Endodermal cell (in vitro differentiated cells): ENCODE data around the gene OR2D2. TPM values are rescaled to one million over a fixed set of nuclear protein-coding genes. Genes with fewer than 3 reads are reported as not detected.
"Not testable (repeated sequence)": the region's sequence is repeated elsewhere in the genome, so short reads cannot be mapped to it uniquely, and the experiment has no call there.

Source experiments
- DNase-seq: peaks from one replicate; pipeline ENCODE4 v3.0.0-alpha.2; 2017
- H3K27ac ChIP-seq: 2 replicates; pipeline ENCODE4 v1.5.1; 2013; ENCODE audit warnings: mild to moderate bottlenecking, low read depth, low read length, moderate library complexity
- H3K27me3 ChIP-seq: 2 replicates; pipeline ENCODE4 v1.6.1; 2013; ENCODE audit warnings: mild to moderate bottlenecking, low read length, moderate library complexity; ENCODE audit not compliant: insufficient read depth, control insufficient read depth, poor library complexity, severe bottlenecking
- H3K36me3 ChIP-seq: 2 replicates; pipeline ENCODE4 v1.7.0; 2013; ENCODE audit warnings: mild to moderate bottlenecking, low read length, moderate library complexity; ENCODE audit not compliant: control insufficient read depth, insufficient read depth
- H3K4me1 ChIP-seq: one replicate; pipeline ENCODE4 v1.7.0; 2013; ENCODE audit warnings: low read length; ENCODE audit not compliant: control insufficient read depth, insufficient read depth
- H3K4me3 ChIP-seq: 2 replicates; pipeline ENCODE4 v1.5.1; 2013; ENCODE audit warnings: mild to moderate bottlenecking, low read length, moderate library complexity
- H3K9ac ChIP-seq: 2 replicates; pipeline ENCODE4 v1.6.1; 2013; ENCODE audit warnings: mild to moderate bottlenecking, low read length, moderate library complexity; ENCODE audit not compliant: poor library complexity, severe bottlenecking; ENCODE audit errors: extremely low read depth
- H3K9me3 ChIP-seq: 2 replicates; pipeline ENCODE4 v1.6.1; 2013; ENCODE audit warnings: mild to moderate bottlenecking, low read length, moderate library complexity; ENCODE audit not compliant: control insufficient read depth
- H3K27ac Mint-ChIP-seq: 2 replicates; pipeline ENCODE4 v1.8.0; 2020; ENCODE audit warnings: mixed read lengths
- H3K27me3 Mint-ChIP-seq: 2 replicates; pipeline ENCODE4 v1.8.0; 2021; ENCODE audit warnings: mild to moderate bottlenecking, mixed read lengths; ENCODE audit not compliant: insufficient read depth
- H3K36me3 Mint-ChIP-seq: 2 replicates; pipeline ENCODE4 v1.8.0; 2020; ENCODE audit warnings: low read depth, mixed read lengths
- H3K4me1 Mint-ChIP-seq: 2 replicates; pipeline ENCODE4 v1.8.0; 2020; ENCODE audit warnings: mixed read lengths
- H3K4me3 Mint-ChIP-seq: 2 replicates; pipeline ENCODE4 v1.8.0; 2020; ENCODE audit warnings: mild to moderate bottlenecking, moderate library complexity, mixed read lengths
- H3K9me3 Mint-ChIP-seq: 2 replicates; pipeline ENCODE4 v1.8.0; 2020; ENCODE audit warnings: mild to moderate bottlenecking, mixed read lengths
- WGBS, 2 experiments: methylation state at CpG; one replicate each; pipeline versions ENCODE4 v1.1.5 to v1.1.7; 2013; ENCODE audit warnings: missing lambda C conversion rate in 2 of 2, mixed read lengths in 1 of 2; ENCODE audit not compliant: insufficient coverage in 1 of 2, insufficient read length in 1 of 2; 5-methylcytosine and 5-hydroxymethylcytosine counted together
- total RNA-seq, 2 donors: library from RNA; stranded (reverse); fragmentation: NEBNext Ultra II Directional in 1 of 2; extraction: Animal tissue kit (Norgen Biotek cat#: 25700) in 1 of 2; gene quantifications; 2 replicates in 1 of 2; 3 replicates in 1 of 2; pipeline ENCODE4 v1.2.1, GENCODE V29; 2021
- TF ChIP-seq, protein P1 (sequence below): fragments of 200-600 bp; sonication (generic); conservative IDR thresholded peaks from 2 replicates; pipeline ENCODE4 v1.5.0; 2021; ENCODE audit warnings: antibody characterized with exemption, mild to moderate bottlenecking

Gene OR2D2
- total RNA-seq, 2 donors from 2014 or later, result 1.1 TPM; not detected in 1

DNA sequence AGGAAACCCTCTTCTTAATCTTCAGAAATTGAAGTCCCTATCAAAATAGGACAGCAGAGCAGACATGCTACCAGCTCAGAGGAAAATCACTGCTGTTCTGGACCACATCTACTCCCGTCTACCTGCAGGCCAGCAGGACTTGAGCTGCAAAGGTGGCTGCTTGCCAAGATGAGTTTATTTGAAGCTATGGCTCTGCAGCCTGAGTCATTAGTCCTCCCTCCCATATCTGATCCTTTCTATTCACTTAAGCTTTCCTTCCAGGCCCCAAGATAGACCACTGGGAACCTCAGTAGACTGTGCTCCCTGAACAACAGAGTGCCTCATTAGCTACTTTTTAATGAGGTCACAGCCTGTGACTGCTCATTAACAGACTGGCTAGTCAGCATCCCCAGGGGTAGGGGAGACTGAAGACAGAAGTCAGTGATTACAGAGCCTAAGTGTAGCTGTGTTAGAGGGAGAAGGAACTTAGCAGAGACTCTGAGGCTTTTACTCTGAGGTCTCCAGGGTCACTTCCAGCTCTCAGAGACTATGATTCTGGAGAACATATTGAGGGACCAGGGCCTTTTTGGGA, 36.2 kb downstream of the OR2D2 start:
- no peaks in the 10 kb centered on the region for H3K27me3 ChIP-seq
- 100% methylated on average over 1 of the region's 1 CpG; no CpG with 5 or more reads in 1 of the 2 experiments for WGBS, 2 experiments
- DNase-seq, result no peak
- no peak overlapping the region for H3K4me3 ChIP-seq
- no peaks in the 10 kb centered on the region for H3K4me1 ChIP-seq
- H3K9me3 Mint-ChIP-seq, result peaks cover 39% of the 10 kb centered on the region
- TF ChIP-seq, protein P1, sequence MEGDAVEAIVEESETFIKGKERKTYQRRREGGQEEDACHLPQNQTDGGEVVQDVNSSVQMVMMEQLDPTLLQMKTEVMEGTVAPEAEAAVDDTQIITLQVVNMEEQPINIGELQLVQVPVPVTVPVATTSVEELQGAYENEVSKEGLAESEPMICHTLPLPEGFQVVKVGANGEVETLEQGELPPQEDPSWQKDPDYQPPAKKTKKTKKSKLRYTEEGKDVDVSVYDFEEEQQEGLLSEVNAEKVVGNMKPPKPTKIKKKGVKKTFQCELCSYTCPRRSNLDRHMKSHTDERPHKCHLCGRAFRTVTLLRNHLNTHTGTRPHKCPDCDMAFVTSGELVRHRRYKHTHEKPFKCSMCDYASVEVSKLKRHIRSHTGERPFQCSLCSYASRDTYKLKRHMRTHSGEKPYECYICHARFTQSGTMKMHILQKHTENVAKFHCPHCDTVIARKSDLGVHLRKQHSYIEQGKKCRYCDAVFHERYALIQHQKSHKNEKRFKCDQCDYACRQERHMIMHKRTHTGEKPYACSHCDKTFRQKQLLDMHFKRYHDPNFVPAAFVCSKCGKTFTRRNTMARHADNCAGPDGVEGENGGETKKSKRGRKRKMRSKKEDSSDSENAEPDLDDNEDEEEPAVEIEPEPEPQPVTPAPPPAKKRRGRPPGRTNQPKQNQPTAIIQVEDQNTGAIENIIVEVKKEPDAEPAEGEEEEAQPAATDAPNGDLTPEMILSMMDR, result no peak
- peaks cover 6% of the 10 kb centered on the region for H3K4me1 Mint-ChIP-seq
- no peak overlapping the region for H3K27ac ChIP-seq
- H3K27ac Mint-ChIP-seq, result no peak overlapping the region
- H3K36me3 Mint-ChIP-seq, result peaks cover 2% of the 10 kb centered on the region
- H3K9ac ChIP-seq, result no peak overlapping the region
- peaks cover 4% of the 10 kb centered on the region for H3K9me3 ChIP-seq
- H3K27me3 Mint-ChIP-seq, result no peaks in the 10 kb centered on the region
- H3K4me3 Mint-ChIP-seq, result no peak overlapping the region
- no peaks in the 10 kb centered on the region for H3K36me3 ChIP-seq

DNA sequence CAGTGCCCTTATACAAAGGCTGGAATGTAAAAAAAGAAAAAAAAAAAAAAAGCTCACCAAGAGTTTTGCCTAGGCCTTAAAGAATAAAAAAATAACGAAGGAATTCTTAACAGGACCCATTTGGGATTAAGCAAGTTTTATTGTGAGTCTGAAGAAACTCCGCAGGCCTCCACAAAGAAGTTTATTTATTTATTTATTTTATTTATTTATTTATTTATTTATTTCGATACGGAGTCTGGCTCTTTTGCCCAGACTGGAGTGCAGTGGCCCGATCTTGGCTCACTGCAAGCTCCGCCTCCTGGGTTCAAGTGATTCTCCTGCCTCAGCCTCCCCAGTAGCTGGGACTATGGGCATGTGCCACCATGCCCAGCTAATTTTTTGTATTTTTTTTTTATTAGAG, 37.5 kb downstream of the OR2D2 start:
- not testable (repeated sequence) for H3K4me3 ChIP-seq, H3K4me3 Mint-ChIP-seq, H3K36me3 Mint-ChIP-seq, H3K27ac Mint-ChIP-seq, H3K27me3 Mint-ChIP-seq, H3K36me3 ChIP-seq, H3K9ac ChIP-seq, H3K9me3 ChIP-seq, H3K27ac ChIP-seq, H3K27me3 ChIP-seq, H3K4me1 ChIP-seq, DNase-seq, H3K4me1 Mint-ChIP-seq
- peaks cover 38% of the 10 kb centered on the region for H3K9me3 Mint-ChIP-seq
- 80 to 89% methylated on average over 2 to 5 of the region's 6 CpGs for WGBS, 2 experiments

DNA sequence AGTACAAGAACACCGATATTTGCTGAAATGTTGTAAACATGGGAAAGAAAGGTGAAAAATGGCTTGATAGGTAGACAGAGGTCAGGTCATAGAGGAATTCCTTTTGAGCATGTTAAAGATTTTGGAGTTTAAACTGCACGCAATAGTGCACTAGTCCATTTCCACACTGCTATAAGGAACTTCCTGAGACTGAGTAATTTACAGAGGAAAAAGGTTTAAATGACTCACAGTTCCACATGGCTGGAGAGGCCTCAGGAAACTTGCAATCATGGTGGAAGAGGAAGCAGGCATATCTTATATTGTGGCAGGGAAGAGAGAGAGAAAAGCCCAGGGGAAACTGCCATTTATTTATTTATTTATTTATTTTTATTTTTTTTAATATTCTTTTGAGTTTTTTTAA, 41.8 kb downstream of the OR2D2 start:
- Histone ChIP-seq H3K27ac (no peak overlapping the region), H3K4me3 (no peak overlapping the region), H3K36me3 (no peaks in the 10 kb centered on the region), H3K9me3 (peaks cover 4% of the 10 kb centered on the region), H3K4me1 (no peaks in the 10 kb centered on the region), H3K27me3 (no peaks in the 10 kb centered on the region), H3K9ac (no peak overlapping the region)
- no peaks in the 10 kb centered on the region for H3K27me3 Mint-ChIP-seq
- no peak overlapping the region for H3K4me3 Mint-ChIP-seq
- H3K27ac Mint-ChIP-seq, result no peak overlapping the region
- H3K9me3 Mint-ChIP-seq, result peaks cover 30% of the 10 kb centered on the region
- TF ChIP-seq, protein P1, result no peak
- peaks cover 3% of the 10 kb centered on the region for H3K36me3 Mint-ChIP-seq
- no peak for DNase-seq
- peaks cover 6% of the 10 kb centered on the region for H3K4me1 Mint-ChIP-seq
- WGBS, 2 experiments, result 92 to 93% methylated on average over 1 to 2 of the region's 2 CpGs

DNA sequence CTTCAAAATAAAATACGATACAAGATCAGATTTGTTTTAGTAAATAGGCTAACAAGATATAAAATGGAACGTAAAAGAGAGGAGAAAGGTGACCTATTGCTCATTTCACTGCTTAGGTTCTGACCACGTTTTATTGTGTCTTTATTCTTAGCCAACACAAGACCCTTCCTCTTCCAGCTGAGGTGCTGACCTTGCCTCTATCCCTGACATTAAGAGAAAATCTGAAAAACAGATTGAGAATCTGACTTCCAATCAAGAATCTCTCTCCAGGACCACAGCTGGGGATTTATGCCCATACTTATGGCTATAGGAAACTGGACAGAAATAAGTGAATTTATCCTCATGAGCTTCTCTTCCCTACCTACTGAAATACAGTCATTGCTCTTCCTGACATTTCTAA, 46.9 kb downstream of the OR2D2 start, which contains the start of gene OR10A5:
OR10A5 (plus strand) TSS at position 301 of the 400 bp plus-strand sequence; CDS start at position 301, 0 bp downstream.
- H3K36me3 ChIP-seq, result no peaks in the 10 kb centered on the region
- no peak for DNase-seq
- H3K9ac ChIP-seq, result no peak within 1 kb of the TSS
- no peak within 1 kb of the TSS for H3K27ac ChIP-seq
- Mint-ChIP-seq H3K9me3 (peaks cover 8% of the 10 kb centered on the region), H3K4me3 (no peak within 1 kb of the TSS), H3K36me3 (peaks cover 3% of the 10 kb centered on the region), H3K27me3 (no peaks in the 10 kb centered on the region), H3K27ac (no peak within 1 kb of the TSS), H3K4me1 (peaks cover 13% of the 10 kb centered on the region)
- H3K27me3 ChIP-seq, result no peaks in the 10 kb centered on the region
- H3K4me1 ChIP-seq, result no peaks in the 10 kb centered on the region
- TF ChIP-seq, protein P1, result no peak
- WGBS, 2 experiments, result 89 to 100% methylated on average over 2 of the region's 3 CpGs
- H3K9me3 ChIP-seq, result no peaks in the 10 kb centered on the region
- no peak within 1 kb of the TSS for H3K4me3 ChIP-seq
